ENCODE data around the gene C13orf46.

- TF ChIP-seq CTCF (IDR thresholded peaks at IDR 0.05 in 8 of 11, conservative IDR thresholded peaks at IDR 0.05 in 3 of 11) = no peak
- TF ChIP-seq POLR2AphosphoS5 (IDR thresholded peaks at IDR 0.05) = peak in 1 of 3 donors; percentile 20
- TF ChIP-seq POLR2A (IDR thresholded peaks at IDR 0.05) = no peak
These were observed 31.4 kb upstream of the C13orf46 start for GRCh38 chr13:114005206-114005724.
